PFSK-1 (cell line): ENCODE results near the gene PTPN14.

ENCODE experiments used
- FOXP2 ChIP-seq: optimal IDR thresholded peaks from 2 replicates; pipeline ENCODE3; 2011; ENCODE audit warnings: borderline replicate concordance, control low read depth, inconsistent platforms; ENCODE audit not compliant: insufficient read depth; ENCODE audit errors: extremely low read length, extremely low read depth
- POLR2AphosphoS5 ChIP-seq: IDR thresholded peaks from 2 replicates; pipeline ENCODE4 v1.6.1; 2012; ENCODE audit warnings: low read depth, mild to moderate bottlenecking, control low read depth, low read length, moderate library complexity
- REST ChIP-seq, 2 experiments: IDR thresholded peaks; 2 replicates each; pipeline versions ENCODE4 v1.6.1 to v1.8.0; 2011 to 2012; ENCODE audit warnings: low read depth in 2 of 2, low read length in 2 of 2, control low read depth in 1 of 2, inconsistent platforms in 1 of 2, mild to moderate bottlenecking in 1 of 2, moderate library complexity in 1 of 2; ENCODE audit not compliant: insufficient read depth in 1 of 2
- SIN3A ChIP-seq: IDR thresholded peaks from 2 replicates; pipeline ENCODE4 v1.6.1; 2012; ENCODE audit warnings: mild to moderate bottlenecking, low read length, moderate library complexity, borderline replicate concordance; ENCODE audit not compliant: insufficient read depth
- TAF1 ChIP-seq: IDR thresholded peaks from 2 replicates; pipeline ENCODE4 v1.6.1; 2012; ENCODE audit warnings: low read length, control low read depth, borderline replicate concordance; ENCODE audit not compliant: insufficient read depth

Gene PTPN14

GRCh38 chr1:214330222-214330621 is 221.2 kb downstream of the PTPN14 start:
- TF ChIP-seq POLR2AphosphoS5 (no peak), SIN3A (no peak), REST (IDR thresholded peaks at IDR 0.05; ENCODE audit: insufficient read depth in 1 of 2, low read depth in 2 of 2, low read length in 2 of 2) (no peak), FOXP2 (no peak), TAF1 (no peak)

- no peak for TF ChIP-seq FOXP2
- TF ChIP-seq POLR2AphosphoS5 = no peak
- no peak for TF ChIP-seq TAF1
- TF ChIP-seq REST (IDR thresholded peaks at IDR 0.05; ENCODE audit: insufficient read depth in 1 of 2, low read depth in 2 of 2, low read length in 2 of 2) = no peak
- TF ChIP-seq SIN3A = no peak
These were observed 221.8 kb downstream of the PTPN14 start for GRCh38 chr1:214329470-214330220.

- no peak for TF ChIP-seq POLR2AphosphoS5
- TF ChIP-seq FOXP2 = no peak
- no peak for TF ChIP-seq TAF1
- TF ChIP-seq SIN3A = no peak
- no peak for TF ChIP-seq REST (IDR thresholded peaks at IDR 0.05; ENCODE audit: insufficient read depth in 1 of 2, low read depth in 2 of 2, low read length in 2 of 2)
These were observed 222.5 kb downstream of the PTPN14 start for GRCh38 chr1:214328770-214329469.

- TF ChIP-seq REST (IDR thresholded peaks at IDR 0.05; ENCODE audit: insufficient read depth in 1 of 2, low read depth in 2 of 2, low read length in 2 of 2) = no peak
- no peak for TF ChIP-seq POLR2AphosphoS5
- no peak for TF ChIP-seq TAF1
- TF ChIP-seq FOXP2 = no peak
- no peak for TF ChIP-seq SIN3A
These were observed 223.9 kb downstream of the PTPN14 start for GRCh38 chr1:214327514-214327913.
